M059J (cell line): ENCODE data around the gene TNFSF12. TPM values are rescaled to one million over a fixed set of nuclear protein-coding genes. Genes with fewer than 3 reads are reported as not detected.

Experiments
- DNase-seq: peaks from one replicate; pipeline ENCODE4 v3.0.0-alpha.2; 2012; ENCODE audit warnings: low read depth
- total RNA-seq: library from RNA; depleted of rRNA; stranded (reverse); fragments of >200 nt; shearing (Covaris generic); gene quantifications from 2 replicates; pipeline ENCODE4 v1.2.3, GENCODE V29; 2014

TNFSF12 gene
- total RNA-seq, 1 experiment from 2014 or later = 13.3 TPM

DNA sequence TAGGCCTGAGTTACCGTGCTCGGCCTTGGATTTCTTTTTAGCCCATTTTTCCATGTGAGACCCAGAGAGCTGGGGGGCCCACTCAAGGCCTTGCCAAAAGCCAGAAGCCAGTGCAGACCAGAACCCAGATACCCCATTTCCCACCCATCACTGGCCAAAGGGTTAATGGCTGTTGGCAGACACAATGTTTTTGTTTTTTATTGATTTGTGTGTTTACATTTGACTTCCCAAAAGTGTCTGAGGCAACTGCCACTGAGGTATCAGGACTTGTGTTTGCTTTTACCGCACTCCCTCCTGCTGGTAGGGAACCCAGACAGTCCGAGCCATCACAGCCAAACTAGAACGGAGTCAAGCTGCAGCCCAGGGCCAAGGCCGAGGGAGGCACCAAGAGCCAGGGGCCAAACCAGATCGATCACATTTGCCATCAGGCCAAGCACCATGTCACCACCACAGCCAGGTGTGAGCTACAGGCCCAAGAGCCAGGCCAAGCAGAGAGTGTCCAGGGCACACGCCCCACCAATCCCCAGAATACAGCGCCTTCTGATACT is 7.7 kb upstream of the TNFSF12 start:
- DNase-seq = no peak

DNA sequence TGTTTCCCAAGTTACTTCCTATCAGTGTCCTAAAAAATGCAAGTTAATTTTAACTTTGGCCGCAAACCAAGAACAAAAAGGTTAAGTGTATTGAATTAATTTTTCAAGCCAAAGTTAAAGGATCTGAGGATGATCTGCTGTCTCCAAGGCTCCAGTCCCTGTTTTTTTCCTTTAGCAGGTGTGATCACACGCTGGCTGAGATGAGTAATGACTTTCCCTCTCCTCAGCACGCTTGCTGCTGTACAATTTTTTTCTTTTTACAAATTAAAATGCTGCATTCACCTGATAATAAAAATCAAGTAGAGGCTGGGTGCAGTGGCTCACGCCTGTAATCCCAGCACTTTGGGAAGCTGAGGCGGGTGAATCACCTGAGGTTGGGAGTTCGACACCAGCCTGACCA is 3.9 kb upstream of the TNFSF12 start:
- DNase-seq = no peak

DNA sequence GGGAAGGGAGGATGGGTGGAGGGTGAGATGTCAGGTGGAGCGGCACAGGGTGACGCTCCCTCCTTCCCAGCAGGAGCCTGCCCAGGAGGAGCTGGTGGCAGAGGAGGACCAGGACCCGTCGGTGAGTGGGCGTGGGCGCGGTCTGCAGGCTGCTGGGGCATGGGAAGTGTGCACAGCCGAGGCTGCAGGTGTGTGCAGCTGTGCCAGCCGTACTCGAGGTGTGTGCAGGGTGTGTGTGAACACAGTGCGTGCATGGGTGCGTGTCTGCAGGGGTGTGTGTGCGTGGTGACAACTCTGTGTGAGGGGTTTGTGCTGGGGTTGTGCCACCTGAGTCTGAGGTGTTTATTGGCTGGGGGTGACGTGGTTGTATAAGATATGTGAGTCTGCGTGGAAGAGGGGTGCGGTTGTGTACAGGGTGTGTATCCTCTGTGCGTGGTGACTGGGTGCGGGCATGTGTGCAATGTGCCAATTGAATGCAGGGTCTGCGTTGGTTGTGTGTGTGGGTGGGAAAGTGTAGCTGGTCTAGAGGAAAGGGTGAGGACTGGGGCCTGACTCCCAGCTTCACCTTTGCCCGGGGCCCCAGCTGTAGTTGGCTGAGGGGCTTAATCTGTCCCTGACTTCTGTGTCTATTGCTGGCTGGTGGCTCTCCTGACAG is 670 bp downstream of the TNFSF12 start:
- no peak for DNase-seq

DNA sequence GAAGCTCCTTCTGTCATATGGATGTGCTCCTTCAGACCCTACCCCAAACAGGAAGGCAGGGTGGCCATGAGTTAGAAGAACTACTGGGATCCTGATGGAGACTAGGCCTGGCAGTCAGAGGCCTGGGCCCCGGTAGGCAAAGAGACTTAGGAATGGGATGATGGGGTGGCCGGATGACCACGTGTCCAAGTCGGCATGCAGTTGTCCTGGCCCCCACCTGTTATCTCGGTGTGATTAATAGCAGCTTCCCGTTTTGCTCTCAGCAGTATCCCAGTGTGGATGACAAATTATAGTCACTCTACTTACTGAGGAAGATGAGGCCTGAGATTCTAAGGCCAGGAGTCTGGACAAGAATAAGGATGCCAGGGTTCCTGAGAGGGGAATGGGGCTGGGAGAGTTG is 1.5 kb downstream of the TNFSF12 start:
- DNase-seq = no peak

DNA sequence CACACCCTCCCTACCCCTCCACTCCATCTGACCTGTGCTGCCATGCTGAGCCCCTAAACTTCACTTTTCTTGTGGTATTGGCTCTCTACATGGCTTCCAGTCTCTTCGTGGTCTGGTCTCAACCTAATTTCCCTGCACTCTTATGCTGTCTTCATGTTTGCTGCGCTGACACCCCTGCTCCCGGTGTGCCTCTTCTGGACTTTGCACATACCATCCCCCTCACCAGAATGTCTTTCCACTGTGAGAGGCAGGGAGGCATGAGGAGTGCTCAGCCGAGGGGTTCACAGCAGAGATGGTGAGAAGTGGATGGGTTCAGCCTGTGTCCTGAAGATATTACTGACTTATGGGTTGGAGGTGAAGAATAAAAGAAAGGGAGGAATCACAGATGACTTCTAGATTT is 2.5 kb downstream of the TNFSF12 start:
- DNase-seq = no peak

DNA sequence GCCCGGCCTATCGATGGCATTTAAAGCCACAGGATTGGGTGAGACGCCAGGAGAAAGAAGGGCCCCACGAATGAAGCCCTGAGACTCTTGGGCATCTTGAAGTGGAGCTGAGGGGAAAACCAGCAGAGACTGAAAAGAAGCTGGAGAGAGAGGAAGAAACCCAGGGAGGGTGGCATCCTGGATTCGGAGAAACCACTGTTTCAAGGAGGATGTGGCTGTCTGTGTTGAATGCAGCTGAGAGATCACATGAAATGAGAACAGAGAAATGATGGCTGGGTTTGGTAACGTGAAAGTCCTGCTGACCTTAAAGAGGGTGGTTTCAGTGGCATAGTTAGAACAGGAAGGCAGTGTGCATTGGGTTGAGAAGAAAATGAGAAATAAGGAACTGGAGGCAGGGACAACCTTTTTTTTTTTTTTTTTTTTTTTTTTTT is 3.8 kb downstream of the TNFSF12 start:
- DNase-seq = no peak

DNA sequence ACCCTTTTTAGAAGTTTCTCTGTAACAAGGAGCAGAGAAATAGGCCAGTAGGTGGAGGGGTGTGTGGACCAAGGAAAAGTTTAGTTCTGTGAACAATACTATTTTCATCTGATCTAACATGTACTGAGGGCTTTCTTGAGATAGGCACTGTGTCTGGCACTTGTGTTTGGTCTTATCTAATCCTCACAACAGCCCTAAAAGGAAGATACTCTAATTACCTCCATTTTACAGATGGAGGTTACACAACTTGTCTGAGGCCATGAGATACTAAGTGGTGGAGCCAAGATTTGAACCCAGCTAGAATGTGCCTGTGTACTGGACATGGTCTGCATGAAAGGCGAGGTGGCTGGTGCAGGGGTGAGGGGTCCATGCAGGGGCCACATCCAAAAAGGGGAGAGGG is 4.5 kb downstream of the TNFSF12 start:
- no peak for DNase-seq

DNA sequence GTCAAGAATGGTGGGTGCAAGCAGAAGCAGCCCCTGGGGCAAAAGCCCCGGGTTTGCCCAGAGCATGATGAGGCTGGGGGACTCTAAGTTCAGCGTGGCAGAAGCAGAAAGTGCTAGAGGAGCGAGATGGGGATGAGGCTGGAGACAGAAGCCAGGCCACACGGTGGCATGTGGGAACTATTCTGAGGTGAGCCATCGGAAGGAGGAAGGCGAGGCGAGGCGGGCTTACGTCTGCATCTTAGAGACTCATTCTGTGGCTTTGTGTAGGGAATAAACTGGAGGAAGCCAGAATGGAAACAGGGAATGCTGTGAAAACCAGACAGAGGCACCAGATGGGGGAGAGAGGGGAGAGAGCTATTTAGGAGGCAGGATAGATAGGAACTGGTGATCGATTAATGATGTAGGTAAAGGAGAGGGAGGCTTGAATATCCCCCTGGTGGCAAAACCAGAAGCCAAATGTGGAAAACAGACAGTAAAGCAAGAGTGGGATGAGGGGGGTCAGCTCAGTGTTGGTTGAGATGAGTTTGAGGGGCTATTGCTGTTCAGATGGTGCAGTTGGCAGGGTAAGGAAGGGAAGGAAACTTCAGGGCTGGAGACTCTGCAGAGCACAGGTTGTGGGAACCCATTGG is 6.6 kb downstream of the TNFSF12 start:
- DNase-seq = no peak

DNA sequence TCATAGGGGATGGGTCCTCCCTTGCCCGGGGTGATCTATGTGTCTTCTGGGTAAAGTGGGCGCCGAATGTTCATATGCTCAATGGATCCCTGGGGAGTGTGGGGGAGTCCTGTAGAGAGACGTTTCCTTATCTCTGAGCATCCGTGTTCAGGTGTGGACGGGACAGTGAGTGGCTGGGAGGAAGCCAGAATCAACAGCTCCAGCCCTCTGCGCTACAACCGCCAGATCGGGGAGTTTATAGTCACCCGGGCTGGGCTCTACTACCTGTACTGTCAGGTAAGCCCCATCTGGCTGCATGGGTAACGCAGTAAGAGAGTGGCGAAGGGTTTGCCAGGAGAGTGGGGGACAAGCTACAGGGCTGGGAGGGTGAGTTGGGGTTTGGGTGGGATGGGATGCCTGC is 7.8 kb downstream of the TNFSF12 start:
- DNase-seq = no peak

DNA sequence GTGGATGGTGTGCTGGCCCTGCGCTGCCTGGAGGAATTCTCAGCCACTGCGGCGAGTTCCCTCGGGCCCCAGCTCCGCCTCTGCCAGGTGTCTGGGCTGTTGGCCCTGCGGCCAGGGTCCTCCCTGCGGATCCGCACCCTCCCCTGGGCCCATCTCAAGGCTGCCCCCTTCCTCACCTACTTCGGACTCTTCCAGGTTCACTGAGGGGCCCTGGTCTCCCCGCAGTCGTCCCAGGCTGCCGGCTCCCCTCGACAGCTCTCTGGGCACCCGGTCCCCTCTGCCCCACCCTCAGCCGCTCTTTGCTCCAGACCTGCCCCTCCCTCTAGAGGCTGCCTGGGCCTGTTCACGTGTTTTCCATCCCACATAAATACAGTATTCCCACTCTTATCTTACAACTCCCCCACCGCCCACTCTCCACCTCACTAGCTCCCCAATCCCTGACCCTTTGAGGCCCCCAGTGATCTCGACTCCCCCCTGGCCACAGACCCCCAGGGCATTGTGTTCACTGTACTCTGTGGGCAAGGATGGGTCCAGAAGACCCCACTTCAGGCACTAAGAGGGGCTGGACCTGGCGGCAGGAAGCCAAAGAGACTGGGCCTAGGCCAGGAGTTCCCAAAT is 8.4 kb downstream of the TNFSF12 start:
- no peak for DNase-seq

DNA sequence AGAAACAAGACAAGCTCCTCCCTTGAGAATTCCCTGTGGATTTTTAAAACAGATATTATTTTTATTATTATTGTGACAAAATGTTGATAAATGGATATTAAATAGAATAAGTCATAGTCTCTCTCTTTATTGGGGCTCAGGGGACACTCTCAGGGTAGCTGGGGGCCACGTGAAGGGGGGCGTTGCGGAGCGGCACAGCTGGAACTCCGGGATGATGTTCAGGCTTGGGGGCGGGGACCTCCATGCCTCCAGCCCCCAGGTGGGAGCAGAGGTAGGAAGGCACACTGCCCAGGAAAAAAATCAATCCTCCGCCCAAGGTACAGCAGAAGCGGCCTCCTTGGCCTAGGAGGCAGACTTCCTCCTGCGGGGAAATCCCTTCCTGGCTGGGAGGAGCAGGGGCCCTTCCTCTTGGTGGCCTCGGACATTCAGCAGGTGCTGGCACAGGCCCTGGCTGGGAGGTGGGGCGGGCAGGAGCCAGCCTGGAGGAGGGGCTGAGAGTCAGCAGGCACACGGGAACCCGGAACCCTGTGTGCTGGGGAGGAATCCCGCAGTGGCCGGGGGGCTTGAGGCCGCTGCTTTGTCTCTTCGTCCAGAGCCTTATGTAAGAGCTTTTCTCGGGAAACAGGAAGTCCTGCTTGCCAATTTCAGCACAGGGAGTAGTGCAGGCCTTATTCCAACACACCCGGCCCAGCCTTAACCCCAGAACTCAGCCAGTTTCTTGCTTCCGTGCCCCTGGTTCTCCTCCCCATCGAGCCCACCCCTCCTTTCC is 9.1 kb downstream of the TNFSF12 start:
- peak; percentile 69 for DNase-seq

DNA sequence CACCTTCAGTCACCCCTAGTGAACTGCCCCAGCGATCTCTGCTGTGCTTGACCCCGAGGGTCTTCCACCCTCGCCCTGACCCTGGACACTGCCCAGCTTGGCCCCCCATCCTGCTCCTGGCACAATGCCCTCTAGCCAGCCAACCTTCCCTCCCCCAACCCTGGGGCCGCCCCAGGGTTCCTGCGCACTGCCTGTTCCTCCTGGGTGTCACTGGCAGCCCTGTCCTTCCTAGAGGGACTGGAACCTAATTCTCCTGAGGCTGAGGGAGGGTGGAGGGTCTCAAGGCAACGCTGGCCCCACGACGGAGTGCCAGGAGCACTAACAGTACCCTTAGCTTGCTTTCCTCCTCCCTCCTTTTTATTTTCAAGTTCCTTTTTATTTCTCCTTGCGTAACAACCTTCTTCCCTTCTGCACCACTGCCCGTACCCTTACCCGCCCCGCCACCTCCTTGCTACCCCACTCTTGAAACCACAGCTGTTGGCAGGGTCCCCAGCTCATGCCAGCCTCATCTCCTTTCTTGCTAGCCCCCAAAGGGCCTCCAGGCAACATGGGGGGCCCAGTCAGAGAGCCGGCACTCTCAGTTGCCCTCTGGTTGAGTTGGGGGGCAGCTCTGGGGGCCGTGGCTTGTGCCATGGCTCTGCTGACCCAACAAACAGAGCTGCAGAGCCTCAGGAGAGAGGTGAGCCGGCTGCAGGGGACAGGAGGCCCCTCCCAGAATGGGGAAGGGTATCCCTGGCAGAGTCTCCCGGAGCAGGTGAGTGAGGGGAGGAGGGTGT is 9.9 kb downstream of the TNFSF12 start, which contains the start of gene TNFSF13:
TSS of gene TNFSF13 (plus strand) at position 207 of the 776 bp plus-strand sequence. CDS start at position 497, 290 bp downstream.
- no peak for DNase-seq

DNA sequence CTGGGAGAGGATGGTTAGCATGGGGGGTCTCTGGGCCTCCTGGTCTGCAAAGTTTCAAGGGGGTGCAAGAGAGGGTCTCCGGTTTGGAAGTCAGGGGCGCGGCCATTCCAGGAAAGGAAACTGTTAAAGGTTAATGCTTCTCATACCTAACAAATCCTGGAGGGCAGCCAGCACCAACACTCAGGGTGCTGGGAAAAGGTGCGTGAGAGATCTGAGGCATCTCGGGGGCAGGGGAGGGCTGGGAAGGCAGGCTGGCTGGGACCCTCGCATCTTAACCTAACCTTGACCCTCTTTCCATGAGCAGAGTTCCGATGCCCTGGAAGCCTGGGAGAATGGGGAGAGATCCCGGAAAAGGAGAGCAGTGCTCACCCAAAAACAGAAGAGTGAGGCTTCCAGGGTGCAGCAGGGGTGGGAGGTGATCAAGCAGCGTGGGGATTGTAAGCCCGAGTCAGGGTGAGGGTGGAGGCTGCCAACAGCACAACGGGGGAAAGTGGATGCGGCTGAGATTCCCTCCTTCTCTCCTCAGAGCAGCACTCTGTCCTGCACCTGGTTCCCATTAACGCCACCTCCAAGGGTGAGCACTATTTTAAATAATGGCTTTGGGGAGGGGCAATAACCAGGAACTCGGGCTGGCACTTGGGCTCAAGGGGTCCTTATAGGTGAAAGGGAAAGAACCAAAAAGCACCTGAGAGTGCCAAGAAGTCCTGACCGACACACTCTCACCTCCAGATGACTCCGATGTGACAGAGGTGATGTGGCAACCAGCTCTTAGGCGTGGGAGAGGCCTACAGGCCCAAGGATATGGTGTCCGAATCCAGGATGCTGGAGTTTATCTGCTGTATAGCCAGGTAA is 10.7 kb downstream of the TNFSF12 start:
- no peak for DNase-seq

DNA sequence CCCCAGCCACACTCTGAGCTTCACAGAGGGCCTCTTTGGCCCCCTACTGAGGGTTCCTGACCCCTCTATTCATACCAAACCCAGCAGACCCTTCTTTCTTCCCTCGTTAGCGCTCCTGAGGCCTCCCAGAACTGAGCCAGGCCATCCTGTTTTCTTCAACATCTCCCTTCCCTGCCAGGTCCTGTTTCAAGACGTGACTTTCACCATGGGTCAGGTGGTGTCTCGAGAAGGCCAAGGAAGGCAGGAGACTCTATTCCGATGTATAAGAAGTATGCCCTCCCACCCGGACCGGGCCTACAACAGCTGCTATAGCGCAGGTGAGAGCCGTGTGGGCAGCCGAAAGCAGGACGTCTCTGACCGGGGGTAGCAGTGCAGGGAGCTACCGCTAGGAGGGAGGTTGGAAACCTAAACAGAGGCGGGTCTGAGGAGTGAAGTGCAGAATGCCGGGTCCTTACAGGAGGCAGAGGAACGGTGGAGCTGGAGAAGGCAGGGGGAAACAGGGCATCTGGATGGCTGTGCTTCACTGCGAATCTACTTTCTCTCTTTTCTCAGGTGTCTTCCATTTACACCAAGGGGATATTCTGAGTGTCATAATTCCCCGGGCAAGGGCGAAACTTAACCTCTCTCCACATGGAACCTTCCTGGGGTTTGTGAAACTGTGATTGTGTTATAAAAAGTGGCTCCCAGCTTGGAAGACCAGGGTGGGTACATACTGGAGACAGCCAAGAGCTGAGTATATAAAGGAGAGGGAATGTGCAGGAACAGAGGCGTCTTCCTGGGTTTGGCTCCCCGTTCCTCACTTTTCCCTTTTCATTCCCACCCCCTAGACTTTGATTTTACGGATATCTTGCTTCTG is 11.5 kb downstream of the TNFSF12 start:
- DNase-seq = no peak

DNA sequence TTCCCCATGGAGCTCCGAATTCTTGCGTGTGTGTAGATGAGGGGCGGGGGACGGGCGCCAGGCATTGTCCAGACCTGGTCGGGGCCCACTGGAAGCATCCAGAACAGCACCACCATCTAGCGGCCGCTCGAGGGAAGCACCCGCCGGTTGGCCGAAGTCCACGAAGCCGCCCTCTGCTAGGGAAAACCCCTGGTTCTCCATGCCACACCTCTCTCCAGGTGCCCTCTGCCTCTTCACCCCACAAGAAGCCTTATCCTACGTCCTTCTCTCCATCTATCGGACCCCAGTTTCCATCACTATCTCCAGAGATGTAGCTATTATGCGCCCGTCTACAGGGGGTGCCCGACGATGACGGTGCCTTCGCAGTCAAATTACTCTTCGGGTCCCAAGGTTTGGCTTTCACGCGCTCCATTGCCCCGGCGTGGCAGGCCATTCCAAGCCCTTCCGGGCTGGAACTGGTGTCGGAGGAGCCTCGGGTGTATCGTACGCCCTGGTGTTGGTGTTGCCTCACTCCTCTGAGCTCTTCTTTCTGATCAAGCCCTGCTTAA is 12.2 kb downstream of the TNFSF12 start:
- DNase-seq = peak; percentile 80

DNA sequence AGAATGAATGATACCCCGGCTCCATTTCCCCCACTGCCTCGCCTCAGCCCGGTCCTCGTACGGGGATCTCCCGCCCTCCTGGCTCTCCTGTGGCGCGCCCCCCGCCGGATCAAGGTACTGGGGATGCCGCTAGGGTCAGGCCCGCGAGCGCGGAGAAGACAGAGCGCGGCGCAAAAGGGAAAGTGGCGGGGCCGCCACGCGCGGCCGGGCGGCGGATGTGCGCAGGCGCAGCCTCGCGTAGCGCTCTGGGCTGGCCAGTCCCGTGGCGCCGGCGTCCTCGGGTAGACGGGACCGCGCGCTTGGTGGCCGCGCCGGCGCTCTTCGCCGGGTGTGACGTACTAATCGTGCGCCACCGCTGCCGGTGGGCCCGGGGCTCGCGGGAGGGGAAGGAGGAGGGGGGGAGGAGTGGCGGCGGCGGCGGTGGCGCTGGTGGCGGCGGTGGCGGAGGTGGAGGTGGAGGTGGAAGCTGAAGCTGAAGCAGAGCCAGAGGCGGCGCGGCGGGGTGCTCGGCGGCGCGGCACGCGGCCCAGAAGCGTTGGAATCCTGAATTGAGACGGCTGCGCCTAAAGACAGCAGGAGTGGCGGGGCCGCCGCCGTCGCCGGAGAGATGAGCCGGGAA is 12.8 kb downstream of the TNFSF12 start, which contains the start of gene SENP3:
TSS of gene SENP3 (plus strand) at position 331 of the 619 bp plus-strand sequence. CDS start 1,158 bp downstream, outside the sequence.
- DNase-seq = peak; percentile 83

DNA sequence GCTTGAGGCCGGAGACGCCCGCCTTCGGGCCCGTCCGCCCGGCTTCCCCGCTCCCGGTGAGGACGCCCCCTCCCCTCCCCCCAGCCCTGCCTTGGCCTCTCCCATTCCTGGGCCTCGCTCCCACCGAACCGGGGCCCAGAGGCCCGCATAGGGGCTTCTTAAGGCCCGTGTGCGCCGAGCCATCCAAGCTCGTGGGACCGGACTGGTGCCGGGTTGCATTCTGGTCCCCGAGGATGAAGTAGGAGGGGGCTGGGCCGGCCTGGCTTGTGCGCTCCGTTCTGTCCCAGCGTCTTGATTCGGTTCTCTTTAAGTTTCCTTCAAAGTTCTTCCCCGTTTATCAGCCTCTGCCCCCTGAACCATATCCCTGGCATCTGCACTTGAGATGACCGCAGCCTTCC is 13.3 kb downstream of the TNFSF12 start:
- no peak for DNase-seq

DNA sequence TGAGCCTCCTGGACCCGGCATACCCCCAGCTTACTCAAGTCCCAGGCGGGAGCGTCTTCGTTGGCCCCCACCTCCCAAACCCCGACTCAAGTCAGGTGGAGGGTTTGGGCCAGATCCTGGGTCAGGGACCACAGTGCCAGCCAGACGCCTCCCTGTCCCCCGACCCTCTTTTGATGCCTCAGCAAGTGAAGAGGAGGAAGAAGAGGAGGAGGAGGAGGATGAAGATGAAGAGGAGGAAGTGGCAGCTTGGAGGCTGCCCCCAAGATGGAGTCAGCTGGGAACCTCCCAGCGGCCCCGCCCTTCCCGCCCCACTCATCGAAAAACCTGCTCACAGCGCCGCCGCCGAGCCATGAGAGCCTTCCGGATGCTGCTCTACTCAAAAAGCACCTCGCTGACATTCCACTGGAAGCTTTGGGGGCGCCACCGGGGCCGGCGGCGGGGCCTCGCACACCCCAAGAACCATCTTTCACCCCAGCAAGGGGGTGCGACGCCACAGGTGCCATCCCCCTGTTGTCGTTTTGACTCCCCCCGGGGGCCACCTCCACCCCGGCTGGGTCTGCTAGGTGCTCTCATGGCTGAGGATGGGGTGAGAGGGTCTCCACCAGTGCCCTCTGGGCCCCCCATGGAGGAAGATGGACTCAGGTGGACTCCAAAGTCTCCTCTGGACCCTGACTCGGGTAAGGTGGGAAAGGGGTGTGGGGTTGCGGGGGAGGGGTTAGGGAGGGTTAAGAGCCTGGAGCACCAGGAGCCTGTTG is 14.4 kb downstream of the TNFSF12 start:
- no peak for DNase-seq
